ENCODE measurements around the gene AAK1.
"Not testable (repeated sequence)": the region's sequence is repeated elsewhere in the genome, so short reads cannot be mapped to it uniquely, and the experiment has no call there.

GRCh38 chr2:69673098-69673497 is 29.6 kb upstream of the AAK1 start:
- TF ChIP-seq, protein P1, sequence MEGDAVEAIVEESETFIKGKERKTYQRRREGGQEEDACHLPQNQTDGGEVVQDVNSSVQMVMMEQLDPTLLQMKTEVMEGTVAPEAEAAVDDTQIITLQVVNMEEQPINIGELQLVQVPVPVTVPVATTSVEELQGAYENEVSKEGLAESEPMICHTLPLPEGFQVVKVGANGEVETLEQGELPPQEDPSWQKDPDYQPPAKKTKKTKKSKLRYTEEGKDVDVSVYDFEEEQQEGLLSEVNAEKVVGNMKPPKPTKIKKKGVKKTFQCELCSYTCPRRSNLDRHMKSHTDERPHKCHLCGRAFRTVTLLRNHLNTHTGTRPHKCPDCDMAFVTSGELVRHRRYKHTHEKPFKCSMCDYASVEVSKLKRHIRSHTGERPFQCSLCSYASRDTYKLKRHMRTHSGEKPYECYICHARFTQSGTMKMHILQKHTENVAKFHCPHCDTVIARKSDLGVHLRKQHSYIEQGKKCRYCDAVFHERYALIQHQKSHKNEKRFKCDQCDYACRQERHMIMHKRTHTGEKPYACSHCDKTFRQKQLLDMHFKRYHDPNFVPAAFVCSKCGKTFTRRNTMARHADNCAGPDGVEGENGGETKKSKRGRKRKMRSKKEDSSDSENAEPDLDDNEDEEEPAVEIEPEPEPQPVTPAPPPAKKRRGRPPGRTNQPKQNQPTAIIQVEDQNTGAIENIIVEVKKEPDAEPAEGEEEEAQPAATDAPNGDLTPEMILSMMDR (IDR thresholded peaks at IDR 0.05): not testable (repeated sequence)
- TF ChIP-seq POLR2A (IDR thresholded peaks at IDR 0.05): not testable (repeated sequence)

All from body of pancreas (tissue), 4 donors.